Endothelial cell of umbilical vein (primary cell): Measurements from ENCODE around the gene AUH. TPM values are rescaled to one million over a fixed set of nuclear protein-coding genes. Genes with fewer than 3 reads are reported as not detected.
A peak's percentile ranks its signal among the peaks of the same experiment; 100 is the strongest.

Experiments
- BruUV-seq: library from RNA; stranded (reverse); fragments of 400-500 nt; replicated peaks from 2 replicates; lab custom pipeline; 2021; lab: Mats Ljungman, UMichigan
- CTCF ChIA-PET: fragments of 300-600, 350-600 bp; sonication (Branson Sonifier 250); formaldehyde crosslinking; loops from one replicate; lab custom pipeline; 2021; ENCODE audit warnings: antibody characterized with exemption, inconsistent platforms; lab: Charles Lee
- POLR2A ChIA-PET: fragments of 300-600, 350-600 bp; sonication (Branson Sonifier 250); formaldehyde crosslinking; loops from one replicate; lab custom pipeline; 2021; ENCODE audit warnings: antibody characterized with exemption, inconsistent platforms; lab: Charles Lee
- DNase-seq: peaks from one replicate; pipeline ENCODE4 v3.0.0-alpha.2; 2011; ENCODE audit warnings: low read depth, low spot score
- FAIRE-seq: peaks from 2 replicates; lab custom pipeline; 2011; peaks lifted over from hg19 to GRCh38; lab: Jason Lieb, UNC
- H2AFZ ChIP-seq: 2 replicates; pipeline ENCODE4 v1.6.0; 2012; ENCODE audit warnings: low read depth, low read length, control low read depth, inconsistent platforms
- H3K27ac ChIP-seq: 2 replicates; pipeline ENCODE4 v1.5.1; 2011; ENCODE audit warnings: low read depth, mild to moderate bottlenecking, control low read depth, low read length, moderate library complexity; ENCODE audit not compliant: insufficient read depth
- H3K27me3 ChIP-seq, 2 experiments: 2 replicates each; pipeline versions ENCODE4 v1.6.0 to v1.6.1; 2011; ENCODE audit warnings: low read length in 2 of 2, mixed read lengths in 1 of 2; ENCODE audit not compliant: control insufficient read depth in 2 of 2, insufficient read depth in 2 of 2
- H3K36me3 ChIP-seq, 2 experiments: 2 replicates in 1 of 2; 3 replicates in 1 of 2; pipeline ENCODE4 v1.5.1; 2011; ENCODE audit warnings: low read length in 2 of 2, mild to moderate bottlenecking in 1 of 2, moderate library complexity in 1 of 2; ENCODE audit not compliant: control insufficient read depth in 2 of 2, insufficient read depth in 2 of 2; ENCODE audit errors: extremely low read depth in 1 of 2
- H3K4me1 ChIP-seq: 3 replicates; pipeline ENCODE4 v1.5.1; 2011; ENCODE audit warnings: mild to moderate bottlenecking, low read length; ENCODE audit not compliant: control insufficient read depth, insufficient read depth; ENCODE audit errors: extremely low read depth
- H3K4me2 ChIP-seq: 2 replicates; pipeline ENCODE4 v1.6.1; 2011; ENCODE audit warnings: low read length, control low read depth, mixed read lengths; ENCODE audit not compliant: insufficient read depth
- H3K4me3 ChIP-seq, 3 experiments: fragments of 200-600 bp in 1 of 3; sonication (generic), shearing (Covaris generic) in 1 of 3; replicated peaks in 1 of 3; 2 replicates each; pipeline ENCODE4 v1.5.1; 2011 to 2016; ENCODE audit warnings: control low read depth in 3 of 3, low read length in 3 of 3, mild to moderate bottlenecking in 2 of 3, inconsistent platforms in 1 of 3, low read depth in 1 of 3, moderate library complexity in 1 of 3; ENCODE audit not compliant: insufficient read depth in 1 of 3
- H3K79me2 ChIP-seq: 2 replicates; pipeline ENCODE4 v1.6.0; 2012; ENCODE audit warnings: low read length, inconsistent platforms; ENCODE audit not compliant: control insufficient read depth, insufficient read depth
- H3K9ac ChIP-seq: replicated peaks from 2 replicates; pipeline ENCODE3; 2011; ENCODE audit warnings: low read length, control low read depth; ENCODE audit not compliant: insufficient read depth; ENCODE audit errors: extremely low read depth
- H3K9me1 ChIP-seq: replicated peaks from 3 replicates; pipeline ENCODE4 v1.6.0; 2011; ENCODE audit warnings: mild to moderate bottlenecking, low read length; ENCODE audit not compliant: control insufficient read depth, insufficient read depth; ENCODE audit errors: extremely low read depth
- H3K9me3 ChIP-seq: replicated peaks from 2 replicates; pipeline ENCODE4 v1.5.1; 2012; ENCODE audit warnings: low read length, inconsistent platforms; ENCODE audit not compliant: control insufficient read depth, insufficient read depth
- H4K20me1 ChIP-seq: replicated peaks from 2 replicates; pipeline ENCODE3; 2011; ENCODE audit warnings: mild to moderate bottlenecking, low read length; ENCODE audit not compliant: control insufficient read depth, insufficient read depth; ENCODE audit errors: extremely low read depth
- EZH2 ChIP-seq: IDR thresholded peaks from 2 replicates; pipeline ENCODE4 v1.6.1; 2012; ENCODE audit warnings: borderline replicate concordance, low read depth, mild to moderate bottlenecking, moderate library complexity, low read length, inconsistent platforms; ENCODE audit not compliant: severe bottlenecking
- FOS ChIP-seq: IDR thresholded peaks from 2 replicates; pipeline ENCODE4 v1.6.1; 2011; ENCODE audit warnings: mild to moderate bottlenecking, low read length, moderate library complexity, borderline replicate concordance; ENCODE audit not compliant: insufficient read depth
- GATA2 ChIP-seq: IDR thresholded peaks from 2 replicates; pipeline ENCODE4 v1.7.0; 2011; ENCODE audit warnings: low read depth, mild to moderate bottlenecking, moderate library complexity, mixed read lengths, low read length; ENCODE audit not compliant: insufficient read length, insufficient read depth
- JUN ChIP-seq: IDR thresholded peaks from 2 replicates; pipeline ENCODE4 v1.6.1; 2011; ENCODE audit warnings: borderline replicate concordance, low read depth; ENCODE audit not compliant: insufficient read length, insufficient read depth
- MYC ChIP-seq: IDR thresholded peaks from one replicate; pipeline ENCODE4 v1.6.1; 2011; ENCODE audit warnings: mild to moderate bottlenecking, low read depth, low read length
- POLR2A ChIP-seq: IDR thresholded peaks from 2 replicates; pipeline ENCODE4 v1.6.1; 2012; ENCODE audit warnings: low read depth, mild to moderate bottlenecking, control low read depth, low read length
- POLR2AphosphoS5 ChIP-seq: IDR thresholded peaks from 2 replicates; pipeline ENCODE4 v1.6.1; 2012; ENCODE audit warnings: low read depth, mild to moderate bottlenecking, control low read depth, low read length, moderate library complexity; ENCODE audit not compliant: insufficient read depth
- dilution Hi-C: fragments of 300-500 bp; cut with MboI; formaldehyde crosslinking; loops from one replicate; pipeline ENCODE4 v1.15.0; 2019; ENCODE audit warnings: low sequenced_read_pairs; ENCODE audit not compliant: extremely low pct_ligation_motif_present
- intact Hi-C: fragments of 100-400 bp; cut with micrococcal nuclease; formaldehyde crosslinking; loops from one replicate; pipeline ENCODE4 v1.10.0; 2022
- polyA plus RNA-seq, 4 experiments: library from polyadenylated mRNA; depleted of rRNA in 3 of 4; stranded (reverse) in 3 of 4; unstranded in 1 of 4; fragments of >200 nt; gene quantifications; 2 replicates each; pipeline versions ENCODE4 v1.2.1 to v1.2.3, GENCODE V29; 2011 to 2012; ENCODE audit warnings: missing spikeins in 1 of 4
- total RNA-seq: library from RNA; stranded (reverse); gene quantifications from 2 replicates; pipeline ENCODE4 v1.2.3, GENCODE V29; 2021
- TF ChIP-seq, protein P1 (sequence below), 2 donors: IDR thresholded peaks; 1 replicate in 1 of 2; 2 replicates in 1 of 2; pipeline ENCODE4 v1.5.1; 2011; ENCODE audit warnings: low read length in 2 of 2, mild to moderate bottlenecking in 2 of 2, moderate library complexity in 2 of 2, control low read depth in 1 of 2, inconsistent platforms in 1 of 2, low read depth in 1 of 2; ENCODE audit not compliant: insufficient read depth in 1 of 2; ENCODE audit errors: extremely low read depth in 1 of 2
- TF ChIP-seq, protein P2 (sequence below): IDR thresholded peaks from 2 replicates; pipeline ENCODE4 v1.6.1; 2011; ENCODE audit not compliant: insufficient read depth, insufficient read length

AUH gene
- total and polyA plus RNA-seq, 2 donors (not counting 3 experiments of a cell fraction or from before 2014, with no cell fraction given) = 2.3 to 9.2 TPM

DNA sequence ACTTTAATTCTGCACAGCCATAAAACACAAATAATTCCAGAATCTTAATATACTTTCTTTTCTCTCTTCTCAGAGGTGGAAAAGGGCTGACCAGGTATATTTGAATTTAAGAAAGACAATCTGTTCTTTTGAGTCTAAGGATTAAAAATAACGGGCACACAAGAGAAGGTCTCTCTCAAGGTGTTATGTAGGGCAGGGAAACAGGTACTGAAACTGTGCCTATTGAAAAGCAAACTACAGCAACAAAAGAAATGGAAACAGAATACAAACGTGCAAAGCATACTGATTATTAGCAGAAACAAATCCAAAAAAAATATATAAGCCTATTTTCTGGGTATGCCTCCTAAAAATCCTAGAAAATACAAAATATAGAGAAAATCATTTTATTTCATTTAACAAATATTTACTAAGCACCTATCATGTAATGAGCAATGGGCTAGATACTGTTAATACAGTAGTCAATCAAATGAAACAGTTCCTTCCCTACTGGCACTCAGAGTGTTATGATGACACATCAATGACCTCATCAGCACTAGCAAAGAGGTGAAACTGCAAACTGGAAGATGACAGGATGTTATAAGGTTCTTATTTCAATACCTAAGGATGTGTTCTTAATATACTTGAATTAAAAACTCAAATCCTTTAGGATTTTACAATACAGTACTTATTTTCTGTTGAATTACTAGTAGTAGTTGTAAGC, 87.7 kb downstream of the AUH start:
- Histone ChIP-seq H3K4me3 (no peak overlapping the region), H4K20me1 (no peaks in the 10 kb centered on the region), H3K4me1 (no peaks in the 10 kb centered on the region), H3K9ac (no peak overlapping the region), H3K9me1 (no peaks in the 10 kb centered on the region), H3K27me3 (no peaks in the 10 kb centered on the region), H3K79me2 (no peaks in the 10 kb centered on the region), H3K27ac (no peak overlapping the region), H3K9me3 (no peaks in the 10 kb centered on the region), H3K4me2 (no peak overlapping the region), H2AFZ (no peak overlapping the region), H3K36me3 (no peaks in the 10 kb centered on the region)
- intact Hi-C loops (no loop called here), dilution Hi-C loops (no loop called here)
- TF ChIP-seq EZH2 (no peak), GATA2 (no peak), MYC (no peak), FOS (peak; percentile 62), JUN (peak; percentile 81), POLR2AphosphoS5 (no peak), POLR2A (no peak)
- TF ChIP-seq, protein P1, sequence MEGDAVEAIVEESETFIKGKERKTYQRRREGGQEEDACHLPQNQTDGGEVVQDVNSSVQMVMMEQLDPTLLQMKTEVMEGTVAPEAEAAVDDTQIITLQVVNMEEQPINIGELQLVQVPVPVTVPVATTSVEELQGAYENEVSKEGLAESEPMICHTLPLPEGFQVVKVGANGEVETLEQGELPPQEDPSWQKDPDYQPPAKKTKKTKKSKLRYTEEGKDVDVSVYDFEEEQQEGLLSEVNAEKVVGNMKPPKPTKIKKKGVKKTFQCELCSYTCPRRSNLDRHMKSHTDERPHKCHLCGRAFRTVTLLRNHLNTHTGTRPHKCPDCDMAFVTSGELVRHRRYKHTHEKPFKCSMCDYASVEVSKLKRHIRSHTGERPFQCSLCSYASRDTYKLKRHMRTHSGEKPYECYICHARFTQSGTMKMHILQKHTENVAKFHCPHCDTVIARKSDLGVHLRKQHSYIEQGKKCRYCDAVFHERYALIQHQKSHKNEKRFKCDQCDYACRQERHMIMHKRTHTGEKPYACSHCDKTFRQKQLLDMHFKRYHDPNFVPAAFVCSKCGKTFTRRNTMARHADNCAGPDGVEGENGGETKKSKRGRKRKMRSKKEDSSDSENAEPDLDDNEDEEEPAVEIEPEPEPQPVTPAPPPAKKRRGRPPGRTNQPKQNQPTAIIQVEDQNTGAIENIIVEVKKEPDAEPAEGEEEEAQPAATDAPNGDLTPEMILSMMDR (IDR thresholded peaks at IDR 0.05; ENCODE audit: extremely low read depth in 1 of 2, insufficient read depth in 1 of 2, low read depth in 1 of 2, low read length in 2 of 2) = no peak
- TF ChIP-seq, protein P2, sequence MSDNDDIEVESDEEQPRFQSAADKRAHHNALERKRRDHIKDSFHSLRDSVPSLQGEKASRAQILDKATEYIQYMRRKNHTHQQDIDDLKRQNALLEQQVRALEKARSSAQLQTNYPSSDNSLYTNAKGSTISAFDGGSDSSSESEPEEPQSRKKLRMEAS = no peak
- ChIA-PET POLR2A (no interaction called here), CTCF (no interaction called here)
- FAIRE-seq (no peak), DNase-seq (peak; percentile 32)
- no TSS peak for BruUV-seq
